Measurements from ENCODE around the gene PFKM. TPM values are rescaled to one million over a fixed set of nuclear protein-coding genes. Genes with fewer than 3 reads are reported as not detected.
"Not testable (repeated sequence)": the region's sequence is repeated elsewhere in the genome, so short reads cannot be mapped to it uniquely, and the experiment has no call there.

The PFKM gene
- total and polyA plus RNA-seq, 3 donors from 2014 or later = 99.6 to 190 (median 104) TPM

GRCh38 chr12:48122065-48122834 is 3.1 kb downstream of the PFKM start:
- H3K36me3 ChIP-seq (ENCODE audit: low read depth, missing control alignments) = no peaks in the 10 kb centered on the region
- no peak overlapping the region for H3K4me3 ChIP-seq
- peaks cover 9% of the 10 kb centered on the region for H3K4me1 ChIP-seq
- 90 to 99% methylated on average over 2 of the region's 2 CpGs for WGBS, 2 donors
- no peak for TF ChIP-seq POLR2A (IDR thresholded peaks at IDR 0.05)
- TF ChIP-seq CTCF (IDR thresholded peaks at IDR 0.05) = no peak
- intact Hi-C loops (cut with DNase I; ENCODE audit: low total_unique reads) = no loop called here
- H3K27me3 ChIP-seq = no peaks in the 10 kb centered on the region
- DNase-seq = no peak
- no peaks in the 10 kb centered on the region for H3K9me3 ChIP-seq
- no peak overlapping the region for H3K27ac ChIP-seq

GRCh38 chr12:48123169-48123568 is 4.0 kb downstream of the PFKM start:
- 73 to 78% methylated on average over 4 of the region's 4 CpGs for WGBS, 2 donors
- H3K9me3 ChIP-seq = no peaks in the 10 kb centered on the region
- H3K4me3 ChIP-seq = no peak overlapping the region
- no peak for TF ChIP-seq POLR2A (IDR thresholded peaks at IDR 0.05)
- no peaks in the 10 kb centered on the region for H3K36me3 ChIP-seq (ENCODE audit: low read depth, missing control alignments)
- no peak overlapping the region for H3K27ac ChIP-seq
- H3K4me1 ChIP-seq = peaks cover 9% of the 10 kb centered on the region
- intact Hi-C loops (cut with DNase I; ENCODE audit: low total_unique reads) = no loop called here
- no peak for DNase-seq
- H3K27me3 ChIP-seq = no peaks in the 10 kb centered on the region

GRCh38 chr12:48125542-48125941 is 6.4 kb downstream of the PFKM start:
- H3K9me3 ChIP-seq; H3K4me3 ChIP-seq; H3K36me3 ChIP-seq (ENCODE audit: low read depth, missing control alignments); H3K4me1 ChIP-seq; H3K27ac ChIP-seq; intact Hi-C loops (cut with DNase I; ENCODE audit: low total_unique reads); DNase-seq; H3K27me3 ChIP-seq: not testable (repeated sequence)
- WGBS, 2 donors = 95 to 97% methylated on average over 5 of the region's 5 CpGs

- no peak for DNase-seq
- H3K27me3 ChIP-seq = no peaks in the 10 kb centered on the region
- no peak for TF ChIP-seq CTCF (IDR thresholded peaks at IDR 0.05)
- no peak for TF ChIP-seq POLR2A (IDR thresholded peaks at IDR 0.05)
- H3K4me1 ChIP-seq = no peaks in the 10 kb centered on the region
- H3K27ac ChIP-seq = no peak overlapping the region
- H3K4me3 ChIP-seq = no peak overlapping the region
- intact Hi-C loops (cut with DNase I; ENCODE audit: low total_unique reads) = no loop called here
- no peaks in the 10 kb centered on the region for H3K9me3 ChIP-seq
- 80 to 84% methylated on average over 4 of the region's 4 CpGs for WGBS, 2 donors
- no peaks in the 10 kb centered on the region for H3K36me3 ChIP-seq (ENCODE audit: low read depth, missing control alignments)
These were observed 6.8 kb downstream of the PFKM start for GRCh38 chr12:48125985-48126384.

- TF ChIP-seq CTCF (IDR thresholded peaks at IDR 0.05) = no peak
- TF ChIP-seq POLR2A (IDR thresholded peaks at IDR 0.05) = no peak
- WGBS, 2 donors = 96 to 100% methylated on average over 2 of the region's 2 CpGs
These were observed 7.9 kb downstream of the PFKM start for GRCh38 chr12:48126953-48127630.

More at GRCh38 chr12:48126953-48127630, 7.9 kb downstream of the PFKM start:
- intact Hi-C loops (cut with DNase I; ENCODE audit: low total_unique reads) = no loop called here
- no peaks in the 10 kb centered on the region for H3K4me1 ChIP-seq
- no peak overlapping the region for H3K27ac ChIP-seq
- no peaks in the 10 kb centered on the region for H3K9me3 ChIP-seq
- no peaks in the 10 kb centered on the region for H3K36me3 ChIP-seq (ENCODE audit: low read depth, missing control alignments)
- no peak overlapping the region for H3K4me3 ChIP-seq
- H3K27me3 ChIP-seq = no peaks in the 10 kb centered on the region
- DNase-seq = no peak

Data from testis (tissue), 3 donors.